ENCODE results near the gene SF1.

DNA sequence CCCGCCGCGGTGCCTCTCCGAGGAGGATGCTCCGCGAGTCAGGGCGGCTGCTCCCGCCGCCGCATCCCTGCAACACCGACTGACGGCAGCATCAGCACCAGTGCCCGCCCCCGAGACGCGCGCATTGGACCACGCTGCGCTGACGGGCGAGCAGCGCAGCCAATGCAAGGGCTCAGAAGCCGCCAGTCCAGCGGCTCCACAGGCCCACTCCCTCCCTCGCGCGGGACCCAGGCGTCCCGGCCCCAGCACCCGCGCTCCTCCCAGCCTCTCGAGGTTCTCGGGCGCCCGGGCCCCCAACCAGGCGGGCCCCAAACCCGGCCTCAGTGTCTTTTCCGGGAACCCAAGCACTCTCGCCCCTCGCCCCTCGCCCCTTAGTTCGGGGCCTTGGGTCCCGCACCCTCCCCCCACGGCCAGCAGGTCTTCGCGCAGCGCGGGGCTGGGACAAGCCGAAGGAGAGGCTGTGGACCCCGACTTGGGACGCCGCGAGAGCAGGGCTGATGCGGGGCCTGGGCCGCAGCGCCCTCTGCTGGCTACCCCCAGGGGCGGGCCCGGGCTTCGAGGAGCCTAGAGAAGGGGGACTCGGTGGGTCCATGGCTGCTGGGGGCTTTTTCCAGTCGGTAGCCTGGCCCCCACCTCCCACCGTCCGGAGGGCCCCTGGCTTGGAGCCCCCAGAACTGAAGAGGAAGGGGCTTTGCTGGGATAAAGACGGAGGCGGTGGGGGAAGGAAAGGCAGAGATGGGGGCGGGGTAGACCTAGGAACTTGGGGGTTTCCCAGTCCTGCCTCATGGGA is 55.0 kb downstream of the SF1 start, which contains the start of gene NRXN2:
- TF ChIP-seq, protein P1, sequence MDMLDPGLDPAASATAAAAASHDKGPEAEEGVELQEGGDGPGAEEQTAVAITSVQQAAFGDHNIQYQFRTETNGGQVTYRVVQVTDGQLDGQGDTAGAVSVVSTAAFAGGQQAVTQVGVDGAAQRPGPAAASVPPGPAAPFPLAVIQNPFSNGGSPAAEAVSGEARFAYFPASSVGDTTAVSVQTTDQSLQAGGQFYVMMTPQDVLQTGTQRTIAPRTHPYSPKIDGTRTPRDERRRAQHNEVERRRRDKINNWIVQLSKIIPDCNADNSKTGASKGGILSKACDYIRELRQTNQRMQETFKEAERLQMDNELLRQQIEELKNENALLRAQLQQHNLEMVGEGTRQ (IDR thresholded peaks at IDR 0.05; ENCODE audit: low read depth, low read length) = no peak
- TF ChIP-seq, protein P2, sequence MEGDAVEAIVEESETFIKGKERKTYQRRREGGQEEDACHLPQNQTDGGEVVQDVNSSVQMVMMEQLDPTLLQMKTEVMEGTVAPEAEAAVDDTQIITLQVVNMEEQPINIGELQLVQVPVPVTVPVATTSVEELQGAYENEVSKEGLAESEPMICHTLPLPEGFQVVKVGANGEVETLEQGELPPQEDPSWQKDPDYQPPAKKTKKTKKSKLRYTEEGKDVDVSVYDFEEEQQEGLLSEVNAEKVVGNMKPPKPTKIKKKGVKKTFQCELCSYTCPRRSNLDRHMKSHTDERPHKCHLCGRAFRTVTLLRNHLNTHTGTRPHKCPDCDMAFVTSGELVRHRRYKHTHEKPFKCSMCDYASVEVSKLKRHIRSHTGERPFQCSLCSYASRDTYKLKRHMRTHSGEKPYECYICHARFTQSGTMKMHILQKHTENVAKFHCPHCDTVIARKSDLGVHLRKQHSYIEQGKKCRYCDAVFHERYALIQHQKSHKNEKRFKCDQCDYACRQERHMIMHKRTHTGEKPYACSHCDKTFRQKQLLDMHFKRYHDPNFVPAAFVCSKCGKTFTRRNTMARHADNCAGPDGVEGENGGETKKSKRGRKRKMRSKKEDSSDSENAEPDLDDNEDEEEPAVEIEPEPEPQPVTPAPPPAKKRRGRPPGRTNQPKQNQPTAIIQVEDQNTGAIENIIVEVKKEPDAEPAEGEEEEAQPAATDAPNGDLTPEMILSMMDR (conservative IDR thresholded peaks at IDR 0.05; ENCODE audit: low read depth, low read length) = peak; percentile 84
- TF ChIP-seq POLR2A (IDR thresholded peaks at IDR 0.05; ENCODE audit: low read depth, low read length) = no peak
- no peak for TF ChIP-seq BHLHE40 (IDR thresholded peaks at IDR 0.05; ENCODE audit: low read depth, low read length)
- TF ChIP-seq RFX5 (IDR thresholded peaks at IDR 0.05; ENCODE audit: low read depth, low read length) = no peak
- TF ChIP-seq SMC3 (IDR thresholded peaks at IDR 0.05; ENCODE audit: low read depth, low read length) = peak; percentile 66
- TF ChIP-seq CHD1 (IDR thresholded peaks at IDR 0.05; ENCODE audit: low read depth, low read length) = no peak
- TF ChIP-seq, protein P3, sequence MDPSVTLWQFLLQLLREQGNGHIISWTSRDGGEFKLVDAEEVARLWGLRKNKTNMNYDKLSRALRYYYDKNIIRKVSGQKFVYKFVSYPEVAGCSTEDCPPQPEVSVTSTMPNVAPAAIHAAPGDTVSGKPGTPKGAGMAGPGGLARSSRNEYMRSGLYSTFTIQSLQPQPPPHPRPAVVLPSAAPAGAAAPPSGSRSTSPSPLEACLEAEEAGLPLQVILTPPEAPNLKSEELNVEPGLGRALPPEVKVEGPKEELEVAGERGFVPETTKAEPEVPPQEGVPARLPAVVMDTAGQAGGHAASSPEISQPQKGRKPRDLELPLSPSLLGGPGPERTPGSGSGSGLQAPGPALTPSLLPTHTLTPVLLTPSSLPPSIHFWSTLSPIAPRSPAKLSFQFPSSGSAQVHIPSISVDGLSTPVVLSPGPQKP (IDR thresholded peaks at IDR 0.05; ENCODE audit: borderline replicate concordance, low read depth, low read length) = no peak
